ENCODE data around the gene XYLT1.

The XYLT1 gene

GRCh38 chr16:17384471-17384870 is 86.3 kb downstream of the XYLT1 start (continued):
- no peak for TF ChIP-seq ELK4 (IDR thresholded peaks at IDR 0.05; ENCODE audit: borderline replicate concordance, low read depth, low read length)
- TF ChIP-seq PRDM6 (tag by site-specific recombination; IDR thresholded peaks at IDR 0.05), result no peak
- no peak for TF ChIP-seq INSM2 (tag by site-specific recombination; IDR thresholded peaks at IDR 0.05)
- TF ChIP-seq ZNF16 (tag by site-specific recombination; IDR thresholded peaks at IDR 0.05; ENCODE audit: low read depth), result no peak
- no peak for TF ChIP-seq ZNF580 (tag by site-specific recombination; IDR thresholded peaks at IDR 0.05)
- TF ChIP-seq ZNF530 (tag by site-specific recombination; IDR thresholded peaks at IDR 0.05; ENCODE audit: low read depth), result no peak
- TF ChIP-seq REPIN1 (tag by site-specific recombination; IDR thresholded peaks at IDR 0.05; ENCODE audit: low read depth), result no peak
- no peak for TF ChIP-seq ZNF660 (tag by site-specific recombination; IDR thresholded peaks at IDR 0.05)
- TF ChIP-seq ZNF514 (tag by site-specific recombination; IDR thresholded peaks at IDR 0.05), result no peak

GRCh38 chr16:17382949-17383863 is 87.6 kb downstream of the XYLT1 start:
- Histone ChIP-seq H3K4me3 (ENCODE audit: low read depth, low read length) (no peak overlapping the region), H3K36me3 (ENCODE audit: control insufficient read depth in 2 of 2, insufficient read depth in 1 of 2, low read length in 2 of 2) (no peaks in the 10 kb centered on the region), H3K4me1 (ENCODE audit: control insufficient read depth, insufficient read depth, low read length) (no peaks in the 10 kb centered on the region), H3K27ac (ENCODE audit: extremely low read depth, low read depth, low read length) (no peak overlapping the region), H3K9me3 (ENCODE audit: control insufficient read depth, insufficient read depth, low read depth, low read length) (no peaks in the 10 kb centered on the region)
- TF ChIP-seq ZNF664 (tag by site-specific recombination; IDR thresholded peaks at IDR 0.05), result no peak
- TF ChIP-seq ZNF560 (tag by site-specific recombination; IDR thresholded peaks at IDR 0.05; ENCODE audit: borderline replicate concordance), result no peak
- TF ChIP-seq ZXDB (tag by site-specific recombination; IDR thresholded peaks at IDR 0.05), result no peak
- no peak for TF ChIP-seq ZBTB44 (tag by site-specific recombination; IDR thresholded peaks at IDR 0.05)
- no peak for TF ChIP-seq CTCF (tag by site-specific recombination; IDR thresholded peaks at IDR 0.05)
- TF ChIP-seq ZNF837 (tag by site-specific recombination; IDR thresholded peaks at IDR 0.05), result no peak
- TF ChIP-seq ZNF433 (tag by site-specific recombination; IDR thresholded peaks at IDR 0.05; ENCODE audit: low read depth), result no peak
- TF ChIP-seq HOXD13 (CRISPR knock-in tag; IDR thresholded peaks at IDR 0.05; ENCODE audit: borderline replicate concordance), result no peak
- no peak for TF ChIP-seq ZNF214 (tag by site-specific recombination; IDR thresholded peaks at IDR 0.05; ENCODE audit: borderline replicate concordance)
- no peak for TF ChIP-seq KLF1 (tag by site-specific recombination; IDR thresholded peaks at IDR 0.05)
- TF ChIP-seq ZNF623 (tag by site-specific recombination; IDR thresholded peaks at IDR 0.05), result no peak
- TF ChIP-seq ZNF776 (tag by site-specific recombination; IDR thresholded peaks at IDR 0.05; ENCODE audit: borderline replicate concordance), result no peak
- no peak for TF ChIP-seq ZBTB21 (tag by site-specific recombination; IDR thresholded peaks at IDR 0.05)
- TF ChIP-seq GFI1B (tag by site-specific recombination; IDR thresholded peaks at IDR 0.05), result no peak
- no peak for TF ChIP-seq ZBTB20 (tag by site-specific recombination; IDR thresholded peaks at IDR 0.05)
- CTCF ChIA-PET, result no interaction called here
- POLR2A ChIA-PET, result no interaction called here

Data from HEK293 (cell line).